OCI-LY7 (cell line): ENCODE measurements around the gene LRRC70.

Experiments used
- CTCF ChIP-seq: fragments of 200-600 bp; sonication (generic); conservative IDR thresholded peaks from 2 replicates; pipeline ENCODE4 v1.5.1; 2014; ENCODE audit warnings: mild to moderate bottlenecking, antibody characterized with exemption, low read length, moderate library complexity, mixed read lengths
- EZH2phosphoT487 ChIP-seq: fragments of 200-600 bp; sonication (generic); IDR thresholded peaks from 2 replicates; pipeline ENCODE4 v1.6.1; 2018; ENCODE audit warnings: low read depth, borderline replicate concordance, mild to moderate bottlenecking, mixed run types, antibody characterized with exemption, low read length, moderate library complexity, mixed read lengths

GRCh38 chr5:62547945-62548630 is 30.5 kb upstream of the LRRC70 start:
- TF ChIP-seq CTCF = no peak
- no peak for TF ChIP-seq EZH2phosphoT487
